GM13976 (cell line): Measurements from ENCODE around the gene DNAJB13.

Experiments
- DNase-seq: peaks from one replicate; pipeline ENCODE4 v3.0.0; 2012; ENCODE audit warnings: low spot score
- CTCF ChIP-seq: IDR thresholded peaks from 2 replicates; pipeline ENCODE4 v1.5.1; 2012; ENCODE audit warnings: borderline replicate concordance, mild to moderate bottlenecking; ENCODE audit not compliant: insufficient read depth; ENCODE audit errors: extremely low read depth, missing control alignments, control extremely low read depth
- in situ Hi-C: fragments of 300-500 bp; cut with MboI; formaldehyde crosslinking; loops from one replicate; pipeline ENCODE4 v1.12.0; 2022; ENCODE audit warnings: low sequenced_read_pairs, mixed read lengths, inconsistent platforms; ENCODE audit not compliant: unreplicated experiment

The DNAJB13 gene

GRCh38 chr11:73940801-73941570 is 9.8 kb upstream of the DNAJB13 start:
- in situ Hi-C loops = no loop called here
- no peak for DNase-seq
- TF ChIP-seq CTCF = no peak

- in situ Hi-C loops = no loop called here
- TF ChIP-seq CTCF = no peak
- DNase-seq = no peak
Observed at GRCh38 chr11:73942010-73942409, 8.8 kb upstream of the DNAJB13 start.

GRCh38 chr11:73944085-73944484 is 6.7 kb upstream of the DNAJB13 start:
- no peak for TF ChIP-seq CTCF
- no peak for DNase-seq
- in situ Hi-C loops = no loop called here

GRCh38 chr11:73944901-73945300 is 5.9 kb upstream of the DNAJB13 start:
- DNase-seq = no peak
- in situ Hi-C loops = no loop called here
- no peak for TF ChIP-seq CTCF

- no peak for TF ChIP-seq CTCF
Observed at GRCh38 chr11:73945396-73945795, 5.4 kb upstream of the DNAJB13 start.

GRCh38 chr11:73946798-73947458 is 3.9 kb upstream of the DNAJB13 start:
- DNase-seq = no peak
- in situ Hi-C loops = no loop called here
- TF ChIP-seq CTCF = no peak

More at GRCh38 chr11:73945396-73945795, 5.4 kb upstream of the DNAJB13 start:
- no peak for DNase-seq
- in situ Hi-C loops = no loop called here
